Lung (tissue), 13 donors: Measurements from ENCODE around the gene SIX6. TPM values are rescaled to one million over a fixed set of nuclear protein-coding genes. Genes with fewer than 3 reads are reported as not detected.
A peak's percentile ranks its signal among the peaks of the same experiment; 100 is the strongest.

Source experiments
- ATAC-seq: fragments of 200-7000 bp; cut with Tn5 transposase; one replicate; pipeline ENCODE4 v1.9.1; 2020; ENCODE audit warnings: moderate number of reproducible peaks; ENCODE audit not compliant: insufficient read depth, low FRiP score
- DNase-seq, 3 donors: peaks; one replicate each; pipeline ENCODE4 v3.0.0-alpha.2; 2013 to 2017
- H3K27ac ChIP-seq, 2 donors: one replicate each; pipeline ENCODE4 v1.5.1; 2013; ENCODE audit warnings: mild to moderate bottlenecking in 2 of 2, moderate library complexity in 2 of 2, control low read depth in 1 of 2, inconsistent platforms in 1 of 2, low read depth in 1 of 2, low read length in 1 of 2
- H3K27me3 ChIP-seq, 3 donors: one replicate each; pipeline ENCODE4 v1.5.1; 2013; ENCODE audit warnings: low read length in 2 of 3; ENCODE audit not compliant: control insufficient read depth in 3 of 3, insufficient read depth in 3 of 3
- H3K36me3 ChIP-seq, 4 donors: one replicate each; pipeline ENCODE4 v1.5.1; 2013; ENCODE audit warnings: low read length in 4 of 4, mild to moderate bottlenecking in 1 of 4, moderate library complexity in 1 of 4; ENCODE audit not compliant: control insufficient read depth in 4 of 4, insufficient read depth in 4 of 4
- H3K4me1 ChIP-seq, 5 donors: one replicate each; pipeline ENCODE4 v1.5.1; 2013; ENCODE audit warnings: low read length in 5 of 5, mild to moderate bottlenecking in 2 of 5, moderate library complexity in 1 of 5; ENCODE audit not compliant: control insufficient read depth in 5 of 5, insufficient read depth in 5 of 5
- H3K4me3 ChIP-seq: one replicate; pipeline ENCODE4 v1.5.1; 2013; ENCODE audit warnings: mild to moderate bottlenecking, control low read depth, moderate library complexity
- H3K9ac ChIP-seq, 2 donors: one replicate each; pipeline ENCODE4 v1.5.1; 2013; ENCODE audit warnings: low read length in 2 of 2, control low read depth in 1 of 2; ENCODE audit not compliant: insufficient read depth in 1 of 2
- H3K9me3 ChIP-seq, 4 donors: one replicate each; pipeline ENCODE4 v1.5.1; 2013; ENCODE audit warnings: low read length in 3 of 4, mild to moderate bottlenecking in 1 of 4, moderate library complexity in 1 of 4; ENCODE audit not compliant: control insufficient read depth in 4 of 4, insufficient read depth in 3 of 4
- WGBS, 2 donors: extraction: QIAGEN DNeasy Blood & Tissue Kit; methylation state at CpG; one replicate each; pipeline ENCODE4 v1.1.7; 2013; 5-methylcytosine and 5-hydroxymethylcytosine counted together
- polyA plus RNA-seq, 2 donors: library from polyadenylated mRNA; stranded (reverse); fragments of 200-250 nt; gene quantifications; one replicate each; pipeline ENCODE4 v1.2.1, GENCODE V29; 2013
- small RNA-seq: library from RNA; depleted of rRNA; stranded (forward); fragments of <200 nt; gene quantifications from one replicate; pipeline ENCODE3, GENCODE V24; 2014; ENCODE audit warnings: low replicate concordance
- total RNA-seq, 2 donors: library from RNA; depleted of rRNA in 1 of 2; stranded (reverse); fragments of >200 nt in 1 of 2; gene quantifications; one replicate each; pipeline ENCODE4 v1.2.1, GENCODE V29; 2014 to 2021
- TF ChIP-seq, protein P1 (sequence below): IDR thresholded peaks from 2 replicates; pipeline ENCODE4 v1.5.1; 2012; ENCODE audit warnings: mild to moderate bottlenecking; ENCODE audit errors: control extremely low read depth, extremely low read depth
- donor health status: control.
- donor health status: control.
- donor health status: Bipolar disorder and iron deficiency.
- donor health status: healthy.
- donor health status: DM: yes; HTN: yes; CAD: no.

Gene SIX6
- total and polyA plus RNA-seq, 4 donors = not detected

DNA sequence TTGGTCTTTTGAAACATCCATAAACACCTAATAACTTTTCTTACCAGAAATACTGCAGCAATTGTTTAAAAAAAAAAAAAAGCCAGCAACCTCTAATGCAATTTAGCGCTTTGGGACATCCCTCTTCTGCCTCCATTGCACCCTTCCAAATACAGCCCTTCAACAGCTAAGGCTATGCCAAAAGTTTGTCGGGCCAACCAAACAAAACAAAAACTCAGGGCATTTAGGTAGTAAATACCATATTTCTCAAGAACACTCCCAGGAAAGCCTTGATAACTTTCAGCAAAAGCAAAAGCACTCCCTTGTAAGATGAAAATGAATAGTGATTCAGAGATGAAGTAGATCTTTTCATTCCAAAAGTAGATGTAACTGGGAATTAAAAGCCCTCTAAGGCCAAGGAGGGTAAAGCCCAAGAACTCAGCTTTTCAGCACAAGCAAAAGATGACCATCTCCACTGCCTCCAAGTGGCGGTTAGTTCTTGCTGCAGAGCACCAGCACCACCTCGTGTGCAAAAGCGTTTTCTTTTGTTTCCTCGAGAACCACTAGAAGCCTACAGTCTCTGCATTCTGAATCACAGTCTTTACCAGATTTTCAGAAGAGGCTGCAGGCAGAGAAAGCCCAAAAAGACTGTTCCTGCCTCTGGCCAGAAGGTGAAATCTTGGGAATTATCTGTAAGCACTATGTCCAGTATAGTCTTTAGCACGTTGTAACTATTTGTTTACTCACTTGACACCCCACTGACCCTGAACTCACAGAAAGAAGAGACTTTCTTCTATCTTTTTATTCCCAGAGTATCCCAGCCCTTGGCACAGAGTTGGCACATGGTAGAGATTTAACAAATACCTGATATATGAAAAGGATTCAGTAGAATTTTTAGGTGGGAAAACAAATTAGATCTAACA lies 53.1 kb downstream of the SIX6 start:
- Histone ChIP-seq H3K27ac (no peak overlapping the region), H3K36me3 (no peaks in the 10 kb centered on the region), H3K9ac (peak overlapping the region in 1 of 2 donors; percentile 32), H3K9me3 (no peaks in the 10 kb centered on the region), H3K4me1 (peaks cover 0 to 19% (median 8%) of the 10 kb centered on the region in 5 donors), H3K4me3 (no peak overlapping the region), H3K27me3 (no peaks in the 10 kb centered on the region)
- WGBS, 2 donors = 25 to 37% methylated on average over 7 of the region's 7 CpGs
- TF ChIP-seq, protein P1, sequence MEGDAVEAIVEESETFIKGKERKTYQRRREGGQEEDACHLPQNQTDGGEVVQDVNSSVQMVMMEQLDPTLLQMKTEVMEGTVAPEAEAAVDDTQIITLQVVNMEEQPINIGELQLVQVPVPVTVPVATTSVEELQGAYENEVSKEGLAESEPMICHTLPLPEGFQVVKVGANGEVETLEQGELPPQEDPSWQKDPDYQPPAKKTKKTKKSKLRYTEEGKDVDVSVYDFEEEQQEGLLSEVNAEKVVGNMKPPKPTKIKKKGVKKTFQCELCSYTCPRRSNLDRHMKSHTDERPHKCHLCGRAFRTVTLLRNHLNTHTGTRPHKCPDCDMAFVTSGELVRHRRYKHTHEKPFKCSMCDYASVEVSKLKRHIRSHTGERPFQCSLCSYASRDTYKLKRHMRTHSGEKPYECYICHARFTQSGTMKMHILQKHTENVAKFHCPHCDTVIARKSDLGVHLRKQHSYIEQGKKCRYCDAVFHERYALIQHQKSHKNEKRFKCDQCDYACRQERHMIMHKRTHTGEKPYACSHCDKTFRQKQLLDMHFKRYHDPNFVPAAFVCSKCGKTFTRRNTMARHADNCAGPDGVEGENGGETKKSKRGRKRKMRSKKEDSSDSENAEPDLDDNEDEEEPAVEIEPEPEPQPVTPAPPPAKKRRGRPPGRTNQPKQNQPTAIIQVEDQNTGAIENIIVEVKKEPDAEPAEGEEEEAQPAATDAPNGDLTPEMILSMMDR = peak; percentile 14
- ATAC-seq = peak; percentile 73
- peak; percentile 75 to 89 (median 85) for DNase-seq

Small RNA genes within 50 kb of the gene (small RNA-seq; reads per million reads assigned to genes)
- gene AL049874.4 = not detected

Other genes starting within 250 kb of the SIX6 start
- gene C14orf39, start 23.1 kb upstream of the SIX6 start, total RNA-seq = 1 to 10 TPM in 1 of 2 donors, under 1 TPM in 1; 0.64 to 1.1 TPM
- gene C14orf39, start 23.1 kb upstream of the SIX6 start, polyA plus RNA-seq = under 1 TPM; 0.02 to 0.08 TPM
- gene SIX1, start 140.3 kb downstream of the SIX6 start, total RNA-seq = 1 to 10 TPM; 5.0 to 5.9 TPM
- gene SIX1, start 140.3 kb downstream of the SIX6 start, polyA plus RNA-seq = 1 to 10 TPM; 2.1 to 2.7 TPM
- gene SIX4, start 215.2 kb downstream of the SIX6 start, total RNA-seq = 1 to 10 TPM; 5.2 to 7.1 TPM
- gene SIX4, start 215.2 kb downstream of the SIX6 start, polyA plus RNA-seq = 1 to 10 TPM; 1.0 to 1.1 TPM
- gene MNAT1, start 225.6 kb downstream of the SIX6 start, total RNA-seq = 10 to 100 TPM; 25.5 to 85.5 TPM
- 10 to 100 TPM; 16.7 to 17.7 TPM for gene MNAT1, start 225.6 kb downstream of the SIX6 start, polyA plus RNA-seq